Epithelial cell of proximal tubule (primary cell): Measurements from ENCODE around the gene P3H3. TPM values are rescaled to one million over a fixed set of nuclear protein-coding genes. Genes with fewer than 3 reads are reported as not detected.
"Not testable (repeated sequence)": the region's sequence is repeated elsewhere in the genome, so short reads cannot be mapped to it uniquely, and the experiment has no call there.

Experiments used
- DNase-seq: peaks from one replicate; pipeline ENCODE4 v3.0.0-alpha.2; 2011; ENCODE audit warnings: low read depth
- H3K4me3 ChIP-seq: 2 replicates; pipeline ENCODE4 v1.5.1; 2011; ENCODE audit warnings: low read depth, mild to moderate bottlenecking, low read length
- CTCF ChIP-seq: conservative IDR thresholded peaks from 2 replicates; pipeline ENCODE4 v1.5.1; 2012; ENCODE audit warnings: low read depth, mild to moderate bottlenecking, low read length
- total RNA-seq: library from RNA; depleted of rRNA; stranded (reverse); fragments of >200 nt; gene quantifications from 2 replicates; pipeline ENCODE4 v1.2.3, GENCODE V29; 2015

Gene P3H3
- total RNA-seq, 1 donor from 2014 or later: 30.4 TPM

- DNase-seq: no peak
- no peak for TF ChIP-seq CTCF
- no peak overlapping the region for H3K4me3 ChIP-seq
Measured at GRCh38 chr12:6887460-6887859, 59.3 kb downstream of the P3H3 start.

DNA sequence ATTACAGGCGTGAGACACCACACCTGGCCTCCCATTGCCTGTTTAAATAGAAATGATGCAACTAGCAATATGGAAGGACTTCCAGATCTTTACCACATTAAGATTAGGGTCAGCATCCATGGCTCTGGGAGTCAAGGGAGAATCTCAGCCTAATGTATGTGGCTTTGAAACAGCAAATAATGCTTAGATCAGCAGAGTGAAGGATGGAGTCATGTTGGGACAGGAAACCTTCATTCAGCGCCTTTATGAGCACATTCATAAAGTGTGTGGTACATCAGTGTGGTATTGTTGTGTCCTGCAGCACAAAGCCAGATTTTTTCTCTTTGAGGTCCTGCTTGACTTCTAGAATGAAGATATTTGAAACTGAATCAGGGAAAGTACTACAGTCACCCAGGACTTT lies 60.2 kb downstream of the P3H3 start:
- no peak for DNase-seq
- no peak for TF ChIP-seq CTCF
- no peak overlapping the region for H3K4me3 ChIP-seq

GRCh38 chr12:6888794-6889193 lies 60.6 kb downstream of the P3H3 start:
- H3K4me3 ChIP-seq, DNase-seq: not testable (repeated sequence)

Other genes starting within 250 kb of the P3H3 start
- 242 and 346 TPM in 2 replicates for gene CHD4, start 221.0 kb upstream of the P3H3 start, total RNA-seq
- 0.81 and 0.94 TPM in 2 replicates for gene LPAR5, start 192.4 kb upstream of the P3H3 start, total RNA-seq
- 0.58 TPM in 1 of 2 replicates, not detected in the other for gene ACRBP, start 181.0 kb upstream of the P3H3 start, total RNA-seq
- gene ING4, start 165.3 kb upstream of the P3H3 start, total RNA-seq: 18.4 and 60.0 TPM in 2 replicates
- 19.9 and 21.9 TPM in 2 replicates for gene ZNF384, start 139.0 kb upstream of the P3H3 start, total RNA-seq
- gene PIANP, start 127.6 kb upstream of the P3H3 start, total RNA-seq: 0.06 TPM in 1 of 2 replicates, not detected in the other
- 59.2 and 63.5 TPM in 2 replicates for gene COPS7A, start 104.4 kb upstream of the P3H3 start, total RNA-seq
- 185 and 294 TPM in 2 replicates for gene MLF2, start 75.3 kb upstream of the P3H3 start, total RNA-seq
- gene PTMS, start 62.0 kb upstream of the P3H3 start, total RNA-seq: 91.7 and 266 TPM in 2 replicates
- gene LAG3, start 55.9 kb upstream of the P3H3 start, total RNA-seq: not detected in 2 replicates
- gene CD4, start 38.9 kb upstream of the P3H3 start, total RNA-seq: 0.07 and 0.75 TPM in 2 replicates
- gene GPR162, start 6.6 kb upstream of the P3H3 start, total RNA-seq: 1.0 and 1.2 TPM in 2 replicates
- gene GNB3, start 12.5 kb downstream of the P3H3 start, total RNA-seq: 0.29 and 4.2 TPM in 2 replicates
- 85.0 and 97.4 TPM in 2 replicates for gene CDCA3, start 22.9 kb downstream of the P3H3 start, total RNA-seq
- 60.5 and 83.8 TPM in 2 replicates for gene USP5, start 23.7 kb downstream of the P3H3 start, total RNA-seq
- 1,445 and 2,208 TPM in 2 replicates for gene TPI1, start 39.1 kb downstream of the P3H3 start, total RNA-seq
- 9.5 and 17.2 TPM in 2 replicates for gene SPSB2, start 44.9 kb downstream of the P3H3 start, total RNA-seq
- 3.8 and 14.5 TPM in 2 replicates for gene LRRC23, start 76.4 kb downstream of the P3H3 start, total RNA-seq
- 47.4 and 97.0 TPM in 2 replicates for gene ENO2, start 86.2 kb downstream of the P3H3 start, total RNA-seq
- gene ATN1, start 99.6 kb downstream of the P3H3 start, total RNA-seq: 17.9 and 19.0 TPM in 2 replicates
- not detected in 2 replicates for gene RNU7-1, start 115.4 kb downstream of the P3H3 start, total RNA-seq
- 163 and 174 TPM in 2 replicates for gene C12orf57, start 115.6 kb downstream of the P3H3 start, total RNA-seq
- 21.8 and 37.5 TPM in 2 replicates for gene PTPN6, start 122.9 kb downstream of the P3H3 start, total RNA-seq
- 287 and 559 TPM in 2 replicates for gene PHB2, start 142.3 kb downstream of the P3H3 start, total RNA-seq
- gene EMG1, start 142.5 kb downstream of the P3H3 start, total RNA-seq: 81.5 and 138 TPM in 2 replicates
- 14.9 and 27.1 TPM in 2 replicates for gene LPCAT3, start 190.1 kb downstream of the P3H3 start, total RNA-seq
- gene C1S, start 232.3 kb downstream of the P3H3 start, total RNA-seq: 1.3 TPM in 1 of 2 replicates, not detected in the other